ENCODE measurements around the gene CCKAR.

The CCKAR gene

DNA sequence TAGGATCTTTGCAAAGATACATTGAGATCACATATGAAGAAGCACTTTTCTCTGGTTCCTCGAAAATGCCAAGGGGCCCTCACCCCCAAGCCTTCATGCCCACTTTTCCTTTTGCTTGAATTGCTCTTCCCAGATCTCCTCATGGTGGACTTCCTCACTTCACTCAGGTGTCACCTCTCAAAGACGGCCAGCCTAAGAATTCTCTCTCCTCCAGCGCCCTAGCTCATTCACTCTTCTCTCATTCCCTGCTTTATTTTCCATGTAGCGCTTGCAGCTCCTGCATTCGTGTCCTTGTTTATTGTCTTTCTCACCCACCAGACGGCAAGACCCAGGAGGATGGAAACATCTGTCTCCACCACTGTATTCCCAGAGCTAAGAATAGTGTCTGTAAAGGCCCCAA, 32.9 kb downstream of the CCKAR start:
- DNase-seq: no peak

DNA sequence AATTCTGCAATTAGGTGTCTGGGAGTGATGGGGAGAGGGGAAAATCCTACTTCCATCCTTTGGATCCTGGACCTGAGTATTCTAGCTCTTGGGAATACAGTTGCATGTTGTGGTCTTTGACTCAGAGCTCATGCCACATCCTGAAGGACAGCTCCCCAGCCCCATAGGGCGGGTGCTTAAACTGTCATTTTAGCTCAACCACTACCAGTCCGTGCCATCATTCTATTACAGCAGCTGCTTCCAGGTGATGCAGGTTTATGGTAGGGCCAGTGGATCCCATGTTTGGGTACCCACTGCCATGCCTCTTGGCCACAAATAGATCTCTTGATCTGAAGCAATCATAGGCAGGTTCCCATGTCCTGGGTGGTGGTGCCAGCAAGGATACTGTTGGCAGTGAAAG, 34.7 kb downstream of the CCKAR start:
- no peak for DNase-seq

DNA sequence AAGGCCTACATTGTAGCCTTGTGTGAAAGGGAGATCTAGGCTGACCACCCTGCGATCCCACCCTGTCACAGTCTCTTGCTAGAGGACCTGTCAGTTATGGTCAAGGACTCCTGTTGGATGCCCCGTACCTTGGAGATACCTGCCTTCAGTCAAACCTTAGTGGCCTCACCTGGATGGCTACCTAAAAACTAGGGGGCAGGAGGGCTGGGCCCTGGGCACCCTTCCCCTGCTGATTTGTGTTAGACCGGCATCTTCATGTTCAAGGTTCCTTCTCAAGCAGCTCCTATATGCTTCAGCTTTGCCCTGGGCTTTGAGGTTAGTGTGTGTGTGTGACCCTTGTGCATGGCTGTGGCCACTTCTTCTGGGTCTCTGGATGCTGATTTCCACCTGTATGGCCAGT, 35.3 kb downstream of the CCKAR start:
- no peak for DNase-seq

DNA sequence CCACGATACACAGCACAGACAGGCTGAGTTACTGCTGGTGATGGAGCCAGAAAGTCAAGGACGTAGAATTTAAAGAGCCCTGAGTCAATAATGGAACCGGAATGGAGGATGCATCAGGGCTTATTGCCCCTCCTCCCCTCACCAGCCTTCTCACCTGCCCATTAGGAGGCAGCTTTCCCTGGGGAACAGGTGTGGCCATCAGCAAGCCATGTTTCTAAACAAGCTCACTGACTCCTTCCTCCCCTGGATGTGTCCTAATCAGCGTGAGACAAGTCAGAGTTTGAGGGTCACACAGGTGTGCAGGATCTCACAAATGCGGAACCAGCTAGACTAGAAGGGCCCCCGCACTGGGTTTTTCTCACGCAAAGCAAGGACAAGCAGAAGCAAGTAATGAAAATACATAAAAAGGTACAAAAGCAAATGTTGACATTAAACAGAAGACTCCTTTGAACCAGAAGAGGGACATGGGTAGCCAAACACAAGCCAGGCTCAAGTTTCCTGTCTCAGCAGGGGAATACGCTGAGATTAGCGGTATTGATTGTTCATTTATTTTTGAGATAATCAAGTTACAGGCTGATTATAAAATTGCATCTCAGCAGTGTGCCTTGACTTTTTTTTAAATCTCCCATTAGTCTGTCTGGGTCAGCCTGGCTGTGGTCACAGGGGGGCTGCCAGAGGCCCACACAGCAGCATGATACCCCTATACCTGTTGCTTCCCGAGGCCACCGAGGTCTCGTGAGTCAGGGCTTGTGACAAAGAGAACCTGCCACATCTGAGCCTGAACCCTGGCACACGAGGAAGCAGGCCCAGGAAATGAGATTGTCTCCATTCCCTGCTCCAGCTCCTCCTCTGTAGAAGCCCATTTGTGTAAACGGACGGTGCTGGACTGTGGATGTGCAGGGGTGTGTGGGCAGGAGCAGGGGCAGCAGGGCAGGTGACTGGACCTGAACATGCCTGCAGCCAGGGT, 37.4 kb downstream of the CCKAR start:
- no peak for DNase-seq

DNA sequence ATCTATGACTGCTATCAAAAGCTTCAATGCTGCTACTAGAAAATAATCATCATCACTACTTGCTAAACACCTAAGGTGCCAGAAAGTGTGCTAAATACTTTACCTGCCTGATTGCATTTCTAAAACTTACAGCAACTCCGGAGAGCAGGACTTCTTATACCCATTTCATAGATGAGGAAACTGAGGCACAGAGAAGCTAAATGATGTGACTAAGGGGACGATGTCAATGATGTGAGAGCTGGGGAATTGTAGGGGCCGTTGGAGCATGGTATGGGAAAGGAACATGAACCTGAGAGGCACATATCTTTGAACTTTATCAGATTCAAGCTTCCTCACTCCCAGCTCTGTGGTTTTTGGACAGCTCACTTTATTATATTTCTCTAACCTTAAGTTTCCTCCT, 38.7 kb downstream of the CCKAR start:
- DNase-seq: no peak

DNA sequence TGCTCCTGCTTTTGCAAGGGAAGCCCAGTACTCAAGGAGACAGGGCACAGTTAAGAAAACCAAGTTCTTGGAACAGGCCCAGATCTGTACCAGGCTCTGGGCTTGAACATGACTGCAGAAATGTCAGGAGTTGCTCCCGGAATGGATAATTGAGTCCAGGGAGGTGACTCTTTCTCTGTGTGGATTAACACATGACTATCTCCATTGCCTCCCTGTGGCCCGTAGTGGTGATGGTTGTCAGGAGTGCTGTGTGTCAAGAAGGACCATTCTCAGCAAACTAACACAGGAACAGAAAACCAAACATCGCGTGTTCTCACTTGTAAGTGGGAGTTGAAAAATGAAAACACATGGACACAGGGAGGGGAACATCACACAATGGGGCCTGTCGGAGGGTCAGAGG, 39.9 kb downstream of the CCKAR start:
- no peak for DNase-seq

DNA sequence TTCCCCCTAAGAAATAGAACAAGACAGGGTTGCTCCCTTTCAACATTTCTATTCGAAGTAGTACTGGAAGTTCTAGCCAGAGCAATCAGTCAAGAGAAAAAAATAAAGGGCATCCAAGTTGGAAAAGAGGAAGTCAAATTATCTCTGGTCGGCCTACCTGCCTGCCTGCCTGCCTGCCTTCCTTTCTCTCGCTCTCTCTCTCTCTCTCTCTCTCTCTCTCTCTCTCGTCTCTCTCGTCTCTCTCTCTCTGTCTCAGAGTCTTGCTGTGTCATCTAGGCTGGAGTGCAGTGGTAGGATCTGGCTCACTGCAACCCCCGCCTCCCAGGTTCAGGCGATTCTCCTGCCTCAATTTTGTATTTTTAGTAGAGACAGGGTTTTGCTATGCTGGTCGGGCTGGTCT, 42.9 kb downstream of the CCKAR start:
- DNase-seq: no peak

DNA sequence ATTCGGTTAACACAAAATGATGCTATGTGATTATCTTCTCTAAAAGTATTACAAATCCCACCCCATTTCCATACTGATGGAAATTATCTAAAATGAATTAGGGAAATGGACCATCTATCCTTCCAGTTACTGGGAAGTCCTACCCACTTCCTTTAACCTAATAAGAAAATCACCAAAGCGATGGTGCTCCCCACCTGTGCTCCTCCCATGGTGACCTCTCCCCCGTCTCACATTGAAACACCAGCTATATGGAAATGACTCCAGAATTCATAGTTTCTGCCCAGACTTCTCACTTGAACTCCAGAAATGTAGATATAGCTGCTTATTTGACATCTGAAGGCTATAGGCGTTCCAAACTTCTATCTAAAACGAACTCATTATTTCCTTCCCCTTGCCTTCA, 48.5 kb downstream of the CCKAR start:
- no peak for DNase-seq

DNA sequence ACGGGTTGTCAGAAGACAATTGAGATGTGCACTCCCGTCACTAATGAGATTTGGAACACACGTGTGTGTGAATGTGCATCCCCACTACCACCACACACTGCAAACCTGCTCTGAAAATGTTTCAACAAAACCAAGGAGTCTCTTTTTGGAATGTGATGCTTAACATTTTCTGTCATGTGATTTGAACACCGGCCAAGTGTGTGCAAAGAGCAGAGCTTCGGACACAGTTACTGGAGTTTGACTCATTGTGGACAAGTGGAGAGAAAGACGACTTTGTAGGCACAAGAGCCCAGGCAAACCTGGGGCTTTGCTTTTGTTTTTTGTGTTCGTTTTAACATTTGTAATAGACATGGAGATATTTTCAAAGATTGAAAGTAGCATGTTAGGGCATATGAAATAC, 49.2 kb downstream of the CCKAR start:
- DNase-seq: no peak

DNA sequence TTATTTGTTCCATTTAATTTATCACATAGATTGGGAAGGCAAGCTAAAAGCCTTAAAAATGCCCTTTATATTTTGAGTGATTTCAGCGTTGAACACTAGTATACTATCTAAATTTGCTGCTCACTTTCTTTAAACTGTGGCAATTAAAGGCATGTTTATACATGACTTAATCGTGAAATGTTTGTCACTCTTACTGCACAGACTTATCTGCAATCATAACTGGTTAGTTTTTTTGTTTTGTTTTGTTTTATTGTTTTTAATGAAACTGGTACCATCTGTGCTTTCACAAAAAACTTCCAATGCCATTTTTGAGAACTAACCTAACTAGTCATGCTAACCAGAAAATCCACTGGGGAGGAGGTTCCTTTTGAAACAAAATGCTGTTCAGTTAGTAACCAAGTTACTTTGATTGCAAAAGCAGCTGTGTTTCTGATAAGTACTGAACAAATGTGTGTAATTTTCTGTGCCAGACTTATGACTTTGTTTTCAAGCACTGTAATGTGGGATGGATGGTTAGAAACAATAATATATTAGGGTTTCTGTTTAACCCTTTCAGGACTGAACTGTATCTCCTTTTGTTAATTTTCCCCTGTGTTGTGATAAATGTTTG, 56.1 kb downstream of the CCKAR start:
- DNase-seq: no peak

DNA sequence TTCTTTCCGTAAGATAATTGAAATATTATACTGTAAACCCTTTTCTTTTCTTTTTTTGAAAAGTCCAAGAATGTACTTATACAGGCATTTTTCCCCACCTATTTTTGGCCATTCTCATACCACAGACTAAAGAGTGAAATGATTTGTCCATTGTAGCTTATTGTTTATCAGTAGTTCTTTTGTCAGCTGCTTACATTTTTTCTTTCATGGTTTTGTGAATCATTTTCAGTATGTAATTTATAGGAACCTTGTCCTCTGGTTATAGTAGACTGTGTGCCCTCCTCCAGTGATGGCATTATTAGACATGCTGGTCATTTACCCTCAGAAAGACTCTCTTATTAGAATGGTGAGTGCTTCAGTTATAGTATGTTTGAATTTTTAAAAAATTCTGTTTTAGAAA, 56.7 kb downstream of the CCKAR start:
- DNase-seq: no peak

DNA sequence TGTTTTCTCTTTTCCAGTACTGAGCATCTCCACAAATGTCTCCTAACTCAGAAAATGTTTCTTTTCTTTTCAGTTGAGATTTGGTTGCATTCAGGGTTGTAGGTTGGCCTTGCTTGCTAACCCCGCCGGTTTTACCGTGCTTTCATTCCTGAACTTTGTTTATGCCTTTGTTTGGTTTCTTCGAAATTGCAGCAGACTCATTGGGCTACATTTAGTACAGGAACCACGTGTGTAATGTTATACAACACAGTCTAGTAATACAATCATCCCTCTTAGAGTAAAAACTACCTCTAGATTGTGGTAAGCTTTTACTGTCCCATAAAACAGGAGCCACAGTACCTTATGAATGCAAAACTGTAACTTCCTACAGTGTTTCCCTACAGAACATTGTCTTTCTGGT, 57.9 kb downstream of the CCKAR start:
- no peak for DNase-seq

DNA sequence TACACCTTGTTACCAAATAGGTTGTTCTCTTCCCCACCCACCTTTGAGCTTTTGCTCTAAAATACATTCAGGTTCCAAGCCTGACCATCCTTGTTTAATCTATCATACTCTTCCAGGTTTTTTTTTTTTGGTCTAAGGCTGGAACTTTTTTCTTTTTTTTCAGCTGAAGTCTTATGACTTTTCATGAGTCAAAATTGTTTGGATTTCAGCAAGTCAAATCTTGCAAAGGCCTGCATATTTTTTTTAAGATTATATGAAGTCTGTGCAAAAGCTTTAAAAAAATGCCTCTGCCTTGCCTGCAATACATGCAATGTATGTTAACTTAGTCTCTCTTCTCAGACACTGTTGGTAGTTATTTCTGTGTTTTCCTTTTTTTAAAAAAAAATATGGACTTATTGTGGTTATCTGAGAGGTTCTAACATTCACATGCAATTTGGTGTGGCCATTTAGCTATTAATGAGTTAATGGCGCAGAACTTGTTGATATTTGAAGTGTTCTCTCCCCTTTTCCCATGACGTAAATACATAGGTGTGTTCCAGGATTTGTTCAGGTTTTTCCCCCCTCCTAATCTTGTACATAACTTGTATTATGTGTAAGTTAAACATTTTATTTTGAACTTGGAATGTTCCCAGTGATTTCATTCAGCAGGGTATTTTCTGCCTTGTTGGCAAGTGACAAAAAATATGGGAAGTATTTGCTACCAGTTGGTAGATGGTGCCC, 58.7 kb downstream of the CCKAR start:
- DNase-seq: no peak

All from NCI-H2171 treated with DMSO at 0.1 percent for 48 hours (cell line).